Activated CD4-positive, CD25-positive, alpha-beta regulatory T cell treated with anti-CD3 and anti-CD28 coated beads, Interleukin-2, amount 50 U/mL, for 16 hours (primary cell): ENCODE results near the gene OVOL3.
"Not testable (repeated sequence)": the region's sequence is repeated elsewhere in the genome, so short reads cannot be mapped to it uniquely, and the experiment has no call there.

Experiments used
- DNase-seq: peaks from one replicate; pipeline ENCODE4 v3.0.0-alpha.2; 2020; ENCODE audit warnings: low read depth, low spot score

The OVOL3 gene

GRCh38 chr19:36131221-36131620 lies 20.3 kb downstream of the OVOL3 start:
- not testable (repeated sequence) for DNase-seq

DNA sequence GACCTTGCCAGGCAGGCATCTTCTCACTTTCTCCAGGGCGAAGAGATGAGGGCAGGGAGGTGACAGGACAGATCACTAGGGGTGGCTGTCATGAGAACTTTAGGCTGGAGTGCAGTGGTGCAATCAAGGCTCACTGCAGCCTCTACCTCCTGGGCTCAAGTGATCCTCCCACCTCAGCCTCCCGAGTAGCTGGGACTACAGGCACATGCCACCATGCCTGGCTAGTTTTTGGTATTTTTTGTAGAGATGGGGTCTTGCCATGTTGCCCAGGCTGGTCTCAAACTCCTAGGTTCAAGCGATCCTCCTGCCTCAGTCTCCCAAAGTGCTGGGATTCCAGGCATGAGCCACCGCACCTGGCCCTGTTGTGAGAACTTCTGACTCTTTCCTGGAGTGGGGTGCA lies 23.9 kb downstream of the OVOL3 start:
- DNase-seq: not testable (repeated sequence)

GRCh38 chr19:36136964-36137686 lies 26.2 kb downstream of the OVOL3 start:
- DNase-seq: no peak

DNA sequence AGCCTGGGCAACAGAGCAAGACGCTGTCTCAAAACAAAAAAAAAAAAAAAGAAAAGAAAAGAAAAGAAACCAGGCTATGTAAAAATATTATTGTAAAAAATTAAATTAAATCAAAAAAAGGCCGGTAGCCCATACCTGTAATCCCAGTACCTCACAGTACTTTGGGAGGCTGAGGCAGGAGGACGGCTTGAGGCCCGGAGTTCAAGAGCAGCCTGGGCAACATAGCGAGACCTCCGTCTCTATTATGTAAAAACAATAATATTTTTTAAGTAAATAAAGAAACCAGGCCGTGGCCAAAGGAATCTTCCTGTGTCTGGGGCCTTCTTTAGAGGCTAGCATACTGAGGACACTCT lies 28.2 kb downstream of the OVOL3 start:
- no peak for DNase-seq

DNA sequence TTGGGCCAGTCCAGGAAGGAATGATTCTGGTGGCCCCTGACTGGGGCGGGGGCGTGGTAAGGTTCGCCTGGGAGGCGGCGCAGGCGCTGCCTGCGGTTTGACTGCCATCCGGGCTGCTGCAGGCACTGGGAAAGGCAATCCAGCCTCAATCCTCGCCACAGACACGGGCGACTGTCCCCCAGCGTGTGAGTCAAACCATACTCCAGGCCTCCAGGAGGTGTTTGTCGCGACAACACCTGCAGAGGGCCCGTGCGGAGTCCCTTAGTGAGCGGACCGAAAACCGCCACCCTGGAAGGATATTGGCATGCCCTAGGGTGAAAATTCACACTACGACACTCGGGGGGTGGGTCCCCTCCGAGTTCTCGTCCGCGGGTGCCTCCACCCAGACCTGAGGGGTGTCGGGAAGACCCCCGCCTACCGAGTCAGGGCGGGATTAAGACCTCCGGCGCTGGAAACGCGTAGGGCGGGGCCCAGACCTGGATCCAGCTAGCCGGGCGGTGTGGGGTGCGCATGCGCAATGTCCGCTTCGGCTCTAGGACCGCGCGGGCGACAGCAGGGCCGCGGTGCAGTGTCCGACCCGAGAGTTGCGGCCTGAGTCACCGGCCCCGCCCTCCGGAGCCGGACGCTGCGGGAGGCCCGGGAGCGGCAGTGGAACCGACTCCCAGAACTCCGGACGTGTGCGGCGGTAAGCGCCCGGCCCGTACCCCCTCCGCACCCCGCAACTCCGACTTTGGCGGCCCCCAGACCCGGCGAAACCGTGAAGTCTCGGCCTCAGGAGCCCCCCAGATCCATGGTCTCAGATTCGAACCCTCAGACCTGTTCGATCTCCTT lies 28.7 kb downstream of the OVOL3 start, which contains the start of gene CAPNS1:
TSS of gene CAPNS1 (plus strand) at position 594 of the 831 bp plus-strand sequence. CDS start 946 bp downstream, outside the sequence.
- peak; percentile 74 for DNase-seq

GRCh38 chr19:36140304-36141038 lies 29.5 kb downstream of the OVOL3 start:
- DNase-seq: peak; percentile 14

DNA sequence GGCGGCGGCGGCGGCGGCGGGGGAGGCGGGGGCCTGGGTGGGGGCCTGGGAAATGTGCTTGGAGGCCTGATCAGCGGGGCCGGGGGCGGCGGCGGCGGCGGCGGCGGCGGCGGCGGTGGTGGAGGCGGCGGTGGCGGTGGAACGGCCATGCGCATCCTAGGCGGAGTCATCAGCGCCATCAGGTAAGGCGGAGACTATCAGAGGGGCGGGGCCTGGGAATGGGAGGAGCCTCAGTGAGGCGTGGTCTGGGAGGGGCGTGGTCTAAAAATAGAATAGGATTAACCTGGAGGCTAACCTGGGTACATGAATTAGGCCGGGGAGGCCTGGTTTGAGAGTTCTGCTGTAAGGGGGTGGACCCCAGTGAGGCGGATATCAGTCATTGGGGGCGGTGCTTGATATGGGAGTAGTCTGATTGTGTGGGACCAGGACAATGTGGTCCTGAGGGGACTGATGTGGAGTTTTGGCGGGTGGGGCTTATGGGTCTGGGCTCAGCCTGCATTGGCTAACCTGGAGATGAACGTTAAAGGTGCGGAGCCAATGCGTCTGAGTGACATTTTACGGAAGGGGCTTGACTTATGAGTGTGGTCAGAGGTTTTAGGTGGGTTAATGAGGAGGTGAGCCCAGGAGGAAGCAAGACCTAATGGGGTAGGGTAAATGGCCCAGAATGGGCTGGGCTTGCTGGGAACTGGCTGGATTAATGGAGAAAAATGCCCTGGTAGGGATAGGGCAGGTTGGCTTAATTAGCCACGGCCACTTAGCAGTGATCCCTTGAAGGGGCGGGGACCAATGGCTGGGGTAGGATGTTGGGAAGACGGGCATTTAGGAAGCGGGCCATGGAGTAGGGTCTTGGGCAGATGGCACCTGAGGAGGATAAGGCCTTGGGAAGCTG lies 30.3 kb downstream of the OVOL3 start:
- DNase-seq: peak; percentile 84

- no peak for DNase-seq
These were observed 31.1 kb downstream of the OVOL3 start for GRCh38 chr19:36142046-36142445.

DNA sequence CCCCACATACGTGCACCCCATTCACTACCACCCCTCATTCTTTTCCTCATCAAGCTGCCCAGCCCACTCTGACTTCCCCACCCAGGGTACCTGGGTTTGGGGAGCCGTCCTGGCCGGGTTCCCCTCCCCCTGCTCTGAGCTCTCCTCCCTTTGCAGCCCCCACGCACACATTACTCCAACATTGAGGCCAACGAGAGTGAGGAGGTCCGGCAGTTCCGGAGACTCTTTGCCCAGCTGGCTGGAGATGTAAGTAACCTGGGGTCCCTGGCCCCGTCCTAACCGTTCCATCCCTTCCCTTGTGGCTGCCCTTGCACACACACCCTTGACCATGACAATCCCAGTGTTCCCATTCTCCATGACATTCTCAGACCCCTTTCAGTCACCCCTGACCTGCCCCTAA lies 31.6 kb downstream of the OVOL3 start:
- DNase-seq: no peak

GRCh38 chr19:36144624-36145023 lies 33.7 kb downstream of the OVOL3 start:
- no peak for DNase-seq

DNA sequence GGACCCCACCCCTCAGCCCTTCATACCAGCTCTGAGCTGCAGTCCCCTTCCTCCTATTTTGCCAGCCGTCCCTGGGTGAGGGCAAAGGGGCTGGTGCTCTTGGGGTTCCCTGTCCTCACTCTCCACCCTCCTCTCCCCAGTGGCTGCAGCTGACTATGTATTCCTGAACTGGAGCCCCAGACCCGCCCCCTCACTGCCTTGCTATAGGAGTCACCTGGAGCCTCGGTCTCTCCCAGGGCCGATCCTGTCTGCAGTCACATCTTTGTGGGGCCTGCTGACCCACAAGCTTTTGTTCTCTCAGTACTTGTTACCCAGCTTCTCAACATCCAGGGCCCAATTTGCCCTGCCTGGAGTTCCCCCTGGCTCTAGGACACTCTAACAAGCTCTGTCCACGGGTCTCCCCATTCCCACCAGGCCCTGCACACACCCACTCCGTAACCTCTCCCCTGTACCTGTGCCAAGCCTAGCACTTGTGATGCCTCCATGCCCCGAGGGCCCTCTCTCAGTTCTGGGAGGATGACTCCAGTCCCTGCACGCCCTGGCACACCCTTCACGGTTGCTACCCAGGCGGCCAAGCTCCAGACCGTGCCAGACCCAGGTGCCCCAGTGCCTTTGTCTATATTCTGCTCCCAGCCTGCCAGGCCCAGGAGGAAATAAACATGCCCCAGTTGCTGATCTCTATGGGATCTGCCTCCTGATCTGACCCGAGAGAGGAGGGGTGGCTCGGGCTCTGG lies 38.9 kb downstream of the OVOL3 start:
- DNase-seq: no peak

- DNase-seq: no peak
These were observed 39.6 kb downstream of the OVOL3 start for GRCh38 chr19:36150586-36150985.

DNA sequence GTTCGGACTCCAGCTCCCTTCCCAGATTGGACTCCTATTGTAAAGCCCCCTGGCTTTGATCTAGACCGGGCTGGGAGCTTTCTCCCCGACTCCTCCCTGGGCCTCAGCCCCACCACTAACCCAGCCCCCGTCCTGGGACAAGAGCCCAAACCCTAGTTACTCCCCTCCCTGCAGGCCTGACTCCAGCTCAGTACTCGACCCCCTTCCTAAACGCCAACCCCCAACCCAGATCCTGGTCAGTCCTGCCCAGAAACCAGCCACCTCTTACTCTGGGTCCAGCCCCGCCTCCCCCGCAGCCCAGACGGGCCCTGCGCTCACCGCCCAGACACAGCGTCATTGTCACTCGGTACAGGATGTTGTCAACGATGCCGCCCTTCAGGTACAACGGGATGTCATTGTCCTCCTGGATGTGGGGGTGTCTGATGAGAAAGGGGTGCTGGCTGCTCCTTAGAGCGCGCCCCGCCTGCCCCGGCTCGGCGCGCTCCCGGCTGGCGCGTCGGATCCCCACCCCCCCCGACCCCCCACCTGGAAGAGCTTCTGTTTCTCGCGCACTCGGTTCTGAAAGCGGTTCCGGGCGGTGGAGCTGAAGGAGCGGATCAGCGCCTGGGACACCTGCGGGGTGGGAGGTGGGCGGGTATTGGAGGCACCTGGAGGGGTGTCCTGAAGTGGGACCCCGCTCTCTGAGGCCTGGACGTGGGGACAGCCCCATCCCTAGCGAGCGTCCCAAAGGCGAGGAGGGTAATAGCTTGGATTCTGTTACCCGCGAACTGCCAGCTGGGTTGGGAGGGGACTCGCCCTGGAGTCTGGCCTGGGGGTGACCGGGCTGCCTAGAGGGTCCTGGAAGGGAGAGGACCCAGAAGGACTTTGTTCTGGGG lies 40.4 kb downstream of the OVOL3 start:
- DNase-seq: no peak

- DNase-seq: no peak
These were observed 41.0 kb downstream of the OVOL3 start for GRCh38 chr19:36152019-36152351.

- DNase-seq: no peak
These were observed 41.6 kb downstream of the OVOL3 start, which contains the start of gene COX7A1 for GRCh38 chr19:36152352-36153091. Gene COX7A1, minus strand, starts transcription at chr19:36152447. Its CDS starts 40 bp downstream, at chr19:36152407.

DNA sequence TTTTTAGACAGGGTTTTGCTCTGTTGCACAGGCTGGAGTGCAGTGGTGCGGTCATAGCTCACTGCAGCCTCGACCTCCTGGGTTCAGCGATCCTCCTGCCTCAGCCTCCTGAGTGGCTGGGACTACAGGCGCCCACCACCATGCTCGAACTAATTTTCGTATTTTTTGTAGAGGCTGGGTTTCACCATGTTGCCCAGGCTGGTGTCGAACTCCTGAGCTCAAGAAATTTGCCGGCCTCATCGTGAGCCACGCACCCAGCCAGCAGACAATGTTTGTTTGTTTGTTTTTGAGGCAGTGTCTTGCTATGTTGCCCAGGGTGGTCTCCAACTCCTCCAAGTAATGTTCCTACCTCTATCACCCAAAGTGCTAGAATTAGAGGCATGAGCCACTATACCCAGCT lies 42.2 kb downstream of the OVOL3 start:
- no peak for DNase-seq

GRCh38 chr19:36160821-36161596 lies 50.1 kb downstream of the OVOL3 start:
- no peak for DNase-seq
